Gastrocnemius medialis (tissue), 4 donors: ENCODE measurements around the gene NCOR1. TPM values are rescaled to one million over a fixed set of nuclear protein-coding genes. Genes with fewer than 3 reads are reported as not detected.
A peak's percentile ranks its signal among the peaks of the same experiment; 100 is the strongest.

ENCODE experiments used
- ATAC-seq, 2 donors: fragments of 150-250 bp; one replicate each; pipeline ENCODE4 v1.9.1; 2016
- DNase-seq, 2 donors: peaks; one replicate each; pipeline ENCODE4 v3.0.0-alpha.2; 2019
- H3K27ac ChIP-seq, 4 donors: fragments of 200-600 bp; sonication (generic); 1 replicate in 1 of 4; 2 replicates in 3 of 4; pipeline ENCODE4 v1.5.1; 2016 to 2018; ENCODE audit warnings: mild to moderate bottlenecking in 2 of 4, moderate library complexity in 1 of 4
- H3K27me3 ChIP-seq, 3 donors: fragments of 200-600 bp; sonication (generic) in 2 of 3; 1 replicate in 1 of 3; 2 replicates in 2 of 3; pipeline versions ENCODE4 v1.5.1 to v1.6.0; 2016 to 2019; ENCODE audit warnings: mild to moderate bottlenecking in 1 of 3, moderate library complexity in 1 of 3
- H3K36me3 ChIP-seq, 2 donors: fragments of 200-600 bp; sonication (generic) in 1 of 2; one replicate each; pipeline ENCODE4 v1.5.1; 2017 to 2018
- H3K4me1 ChIP-seq, 2 donors: fragments of 200-600 bp; sonication (generic) in 1 of 2; one replicate each; pipeline ENCODE4 v1.5.1; 2016 to 2017; ENCODE audit warnings: mild to moderate bottlenecking in 2 of 2
- H3K4me3 ChIP-seq, 4 donors: fragments of 200-600 bp; sonication (generic) in 3 of 4; 1 replicate in 1 of 4; 2 replicates in 3 of 4; pipeline ENCODE4 v1.5.1; 2016 to 2019; ENCODE audit warnings: mild to moderate bottlenecking in 2 of 4
- H3K9me3 ChIP-seq, 3 donors: fragments of 200-600 bp; sonication (generic) in 2 of 3; 1 replicate in 1 of 3; 2 replicates in 2 of 3; pipeline ENCODE4 v1.5.1; 2016 to 2019
- CTCF ChIP-seq, 5 experiments: fragments of 450-650 bp in 3 of 5; fragments of 200-600 bp in 2 of 5; sonication (generic) in 2 of 5; IDR thresholded peaks in 4 of 5; conservative IDR thresholded peaks in 1 of 5; 1 replicate in 4 of 5; 2 replicates in 1 of 5; pipeline ENCODE4 v1.5.1; 2016 to 2019; ENCODE audit warnings: antibody characterized with exemption in 5 of 5, mild to moderate bottlenecking in 3 of 5, moderate library complexity in 3 of 5
- POLR2A ChIP-seq, 2 donors: fragments of 450-650 bp; IDR thresholded peaks; one replicate each; pipeline ENCODE4 v1.6.1; 2017; ENCODE audit warnings: antibody characterized with exemption in 2 of 2, mild to moderate bottlenecking in 2 of 2, moderate library complexity in 2 of 2
- in situ Hi-C, 4 donors: fragments of 200-750 bp; cut with MboI; loops; one replicate each; pipeline versions ENCODE4 v1.15.0 to v1.8.0; 2017; ENCODE audit warnings: low sequenced_read_pairs in 4 of 4
- intact Hi-C: fragments of 100-400 bp; cut with DNase I; formaldehyde crosslinking; loops from one replicate; pipeline ENCODE4 v1.15.1; 2023; ENCODE audit warnings: low total_unique reads
- total RNA-seq, 4 donors: library from RNA; depleted of rRNA; stranded (reverse); fragments of >200 nt; gene quantifications; one replicate each; pipeline versions ENCODE4 v1.1.0 to v1.2.3, GENCODE V29; 2016

The NCOR1 gene
- total RNA-seq, 4 donors from 2014 or later = 122 to 152 (median 132) TPM

GRCh38 chr17:16037636-16038035, 177.7 kb downstream of the NCOR1 start:
- in situ Hi-C loops = no loop called here
- peaks cover 0 to 95% of the 10 kb centered on the region in 2 donors for H3K36me3 ChIP-seq
- no peak for ATAC-seq
- intact Hi-C loops = no loop called here
- H3K4me1 ChIP-seq = no peaks in the 10 kb centered on the region
- no peak overlapping the region for H3K27ac ChIP-seq
- H3K27me3 ChIP-seq = no peaks in the 10 kb centered on the region
- no peak for DNase-seq
- no peaks in the 10 kb centered on the region for H3K9me3 ChIP-seq
- TF ChIP-seq POLR2A (IDR thresholded peaks at IDR 0.05) = no peak
- TF ChIP-seq CTCF (IDR thresholded peaks at IDR 0.05 in 4 of 5, conservative IDR thresholded peaks at IDR 0.05 in 1 of 5) = no peak
- no peak overlapping the region for H3K4me3 ChIP-seq

- ATAC-seq = no peak
- Histone ChIP-seq H3K4me3 (no peak overlapping the region), H3K4me1 (no peaks in the 10 kb centered on the region), H3K27ac (peak overlapping the region in 1 of 4 donors; percentile 13), H3K27me3 (no peaks in the 10 kb centered on the region), H3K9me3 (no peaks in the 10 kb centered on the region), H3K36me3 (peaks cover 0 to 97% of the 10 kb centered on the region in 2 donors)
- in situ Hi-C loops (no loop called here), intact Hi-C loops (no loop called here)
- DNase-seq = no peak
- no peak for TF ChIP-seq POLR2A (IDR thresholded peaks at IDR 0.05)
- no peak for TF ChIP-seq CTCF (IDR thresholded peaks at IDR 0.05 in 4 of 5, conservative IDR thresholded peaks at IDR 0.05 in 1 of 5)
Observed at GRCh38 chr17:16036261-16036660, 179.1 kb downstream of the NCOR1 start.

DNA sequence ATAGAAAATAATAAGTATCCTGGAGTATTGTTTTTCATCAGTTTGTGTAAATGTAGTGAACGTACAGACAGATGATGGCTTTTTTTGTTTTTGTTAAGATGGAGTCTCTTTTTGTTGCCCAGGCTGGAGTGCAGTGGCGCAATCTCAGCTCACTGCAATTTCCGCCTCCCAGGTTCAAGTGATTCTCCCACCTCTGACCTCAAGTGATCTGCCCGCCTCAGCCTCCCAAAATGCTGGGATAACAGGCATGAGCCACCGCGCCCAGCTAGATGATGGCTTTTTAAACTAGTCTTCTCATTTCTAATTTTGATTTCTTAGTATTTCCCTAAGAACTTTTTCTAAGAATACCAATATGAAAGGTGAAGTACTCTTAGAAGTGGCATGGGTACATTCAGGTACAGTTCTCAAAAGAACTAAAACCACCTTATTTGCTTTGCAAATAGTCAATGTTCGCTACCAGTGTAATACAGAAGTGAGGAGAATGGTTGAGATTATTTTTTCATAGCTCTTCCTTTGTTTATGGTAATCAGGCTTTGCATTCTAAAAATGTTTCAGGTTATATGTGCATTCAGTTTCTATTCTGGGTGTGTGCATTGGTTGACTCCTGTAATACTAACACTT, 181.5 kb downstream of the NCOR1 start:
- intact Hi-C loops = no loop called here
- DNase-seq (no peak), ATAC-seq (no peak)
- H3K36me3 ChIP-seq = peaks cover 0 to 96% of the 10 kb centered on the region in 2 donors
- in situ Hi-C loops = no loop called here
- no peak for TF ChIP-seq CTCF (IDR thresholded peaks at IDR 0.05 in 4 of 5, conservative IDR thresholded peaks at IDR 0.05 in 1 of 5)
- no peak for TF ChIP-seq POLR2A (IDR thresholded peaks at IDR 0.05)
- H3K27me3 ChIP-seq = no peaks in the 10 kb centered on the region
- H3K4me3 ChIP-seq = no peak overlapping the region
- H3K9me3 ChIP-seq = no peaks in the 10 kb centered on the region
- H3K27ac ChIP-seq = no peak overlapping the region
- peaks cover 4 to 7% of the 10 kb centered on the region in 2 donors for H3K4me1 ChIP-seq

- in situ Hi-C loops = no loop called here
- Histone ChIP-seq H3K27me3 (no peaks in the 10 kb centered on the region), H3K4me1 (peaks cover 13 to 22% of the 10 kb centered on the region in 2 donors), H3K36me3 (peaks cover 0 to 81% of the 10 kb centered on the region in 2 donors), H3K9me3 (no peaks in the 10 kb centered on the region), H3K27ac (peak overlapping the region; percentile 65 to 78 (median 70)), H3K4me3 (no peak overlapping the region)
- ATAC-seq (peak; percentile 94 to 96), DNase-seq (peak; percentile 18 to 41)
- TF ChIP-seq CTCF (IDR thresholded peaks at IDR 0.05 in 4 of 5, conservative IDR thresholded peaks at IDR 0.05 in 1 of 5) (no peak), POLR2A (IDR thresholded peaks at IDR 0.05) (no peak)
- intact Hi-C loops = no loop called here
Observed at GRCh38 chr17:16027708-16028584, 187.4 kb downstream of the NCOR1 start.
